Muscle layer of colon (tissue), 2 donors: ENCODE results near the gene LENG9.
A peak's percentile ranks its signal among the peaks of the same experiment; 100 is the strongest.
"Not testable (repeated sequence)": the region's sequence is repeated elsewhere in the genome, so short reads cannot be mapped to it uniquely, and the experiment has no call there.

Experiments
- H3K27ac ChIP-seq: one replicate; pipeline ENCODE4 v1.7.0; 2013; ENCODE audit warnings: low read depth, mild to moderate bottlenecking, low read length, moderate library complexity
- H3K27me3 ChIP-seq, 2 donors: one replicate each; pipeline ENCODE4 v1.7.0; 2013; ENCODE audit warnings: low read length in 2 of 2, mild to moderate bottlenecking in 2 of 2; ENCODE audit not compliant: insufficient read depth in 2 of 2, control insufficient read depth in 1 of 2
- H3K36me3 ChIP-seq: one replicate; pipeline ENCODE4 v1.7.0; 2013; ENCODE audit warnings: mild to moderate bottlenecking, low read length; ENCODE audit not compliant: insufficient read depth
- H3K4me1 ChIP-seq: one replicate; pipeline ENCODE4 v1.7.0; 2013; ENCODE audit warnings: mild to moderate bottlenecking, low read length; ENCODE audit not compliant: insufficient read depth
- H3K4me3 ChIP-seq, 2 donors: one replicate each; pipeline ENCODE4 v1.7.0; 2013; ENCODE audit warnings: low read length in 2 of 2, low read depth in 1 of 2, mild to moderate bottlenecking in 1 of 2, moderate library complexity in 1 of 2
- H3K9ac ChIP-seq: one replicate; pipeline ENCODE4 v1.7.0; 2013; ENCODE audit warnings: low read length
- H3K9me3 ChIP-seq: one replicate; pipeline ENCODE4 v1.7.0; 2013; ENCODE audit warnings: mild to moderate bottlenecking, low read length
- donor health status: abdominal sarcoma.
- donor health status: Adenocarcinoma of cecum.

The LENG9 gene

DNA sequence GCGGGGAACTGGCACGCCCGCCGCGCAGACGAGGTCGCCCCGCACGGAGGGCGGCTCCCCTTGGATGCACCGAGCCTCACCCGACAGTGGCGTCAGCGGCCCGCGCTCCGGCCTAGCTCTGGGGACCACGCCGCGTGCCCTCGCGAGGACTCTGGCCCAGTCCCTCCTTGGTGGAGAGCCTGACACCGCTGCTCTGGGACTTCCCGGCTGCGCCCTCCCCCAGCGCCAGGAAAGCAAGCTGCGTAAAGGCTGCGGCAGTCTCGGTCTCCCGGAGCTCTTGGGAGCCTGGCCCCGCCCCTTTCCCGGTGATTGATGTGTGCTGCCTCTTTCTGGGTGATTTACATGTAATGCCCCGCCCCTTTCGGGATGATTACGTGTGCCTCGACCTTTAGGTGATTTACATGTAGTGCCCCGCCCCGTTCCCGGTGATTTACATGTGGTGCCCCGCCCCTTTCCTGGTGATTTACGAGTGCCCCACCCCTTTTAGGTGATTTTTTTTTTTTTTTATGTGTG, at the start of gene LENG9:
Gene LENG9 (minus strand): TSS at position 248 of the 513 bp plus-strand sequence. CDS start 252 bp downstream, outside the sequence.
- H3K4me1 ChIP-seq, result peaks cover 20% of the 10 kb centered on the region
- peak within 1 kb of the TSS; percentile 53 to 66 for H3K4me3 ChIP-seq
- no peaks in the 10 kb centered on the region for H3K9me3 ChIP-seq
- no peak within 1 kb of the TSS for H3K9ac ChIP-seq
- H3K27ac ChIP-seq, result peak within 1 kb of the TSS; percentile 77
- no peaks in the 10 kb centered on the region for H3K27me3 ChIP-seq
- H3K36me3 ChIP-seq, result peaks cover 25% of the 10 kb centered on the region

DNA sequence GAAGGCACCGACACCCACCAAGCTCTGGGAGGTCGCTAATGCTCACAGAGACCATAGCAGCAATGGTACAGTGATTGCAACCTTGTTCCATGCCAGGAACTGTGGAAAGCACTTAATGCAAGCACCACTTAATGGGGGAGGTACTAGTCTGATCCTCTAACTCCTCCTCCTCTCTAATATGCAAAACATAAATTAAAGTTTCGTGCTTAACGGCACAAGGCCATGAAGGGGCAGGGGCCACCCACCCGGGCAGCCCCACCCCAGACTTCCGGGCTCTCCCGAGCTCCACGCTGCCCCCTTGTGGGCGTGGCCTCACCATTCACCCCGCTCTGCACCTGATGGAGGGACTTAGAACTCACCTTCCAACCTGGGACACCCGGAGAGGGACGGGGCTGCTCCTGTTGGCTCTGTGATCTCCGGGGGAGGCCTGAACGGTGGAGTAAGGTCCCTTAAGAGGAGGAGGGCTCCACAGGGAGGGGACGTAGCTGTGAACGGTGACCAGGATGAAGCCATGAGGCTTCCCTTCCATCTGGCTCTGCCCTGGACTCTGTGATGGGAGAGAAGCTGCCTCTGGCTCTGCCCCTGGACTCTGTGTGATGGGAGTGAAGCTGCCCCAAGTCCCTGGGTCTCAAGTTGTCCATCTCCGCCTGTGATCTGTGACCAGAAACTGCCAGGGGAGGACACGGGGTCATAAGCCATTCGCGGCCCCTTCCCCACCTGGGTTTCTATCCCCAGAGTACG, 45.8 kb upstream of the LENG9 start:
- not testable (repeated sequence) for H3K27me3 ChIP-seq, H3K36me3 ChIP-seq, H3K4me3 ChIP-seq, H3K4me1 ChIP-seq, H3K27ac ChIP-seq, H3K9me3 ChIP-seq, H3K9ac ChIP-seq

DNA sequence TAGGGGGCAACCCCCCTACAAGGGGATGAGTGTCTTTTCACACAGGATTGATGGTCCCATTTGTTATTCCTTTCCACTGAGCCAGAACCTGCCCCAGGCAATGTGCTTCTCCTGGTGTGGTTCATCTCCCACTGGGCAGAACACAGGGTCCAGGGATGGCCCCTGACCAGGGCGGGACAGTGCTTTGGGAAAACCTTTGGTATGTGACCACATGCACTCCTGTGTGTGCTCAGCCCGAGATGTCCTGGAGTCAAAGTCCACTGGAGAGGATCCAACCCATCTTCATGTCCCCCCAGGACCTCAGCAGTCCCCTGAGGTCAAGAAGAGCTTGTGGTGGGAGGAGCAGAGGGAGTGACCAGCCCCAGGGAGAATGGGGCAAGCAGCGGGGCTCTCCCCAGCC, 44.9 kb upstream of the LENG9 start:
- H3K9ac ChIP-seq, H3K4me3 ChIP-seq, H3K36me3 ChIP-seq, H3K9me3 ChIP-seq, H3K4me1 ChIP-seq, H3K27ac ChIP-seq, H3K27me3 ChIP-seq: not testable (repeated sequence)

DNA sequence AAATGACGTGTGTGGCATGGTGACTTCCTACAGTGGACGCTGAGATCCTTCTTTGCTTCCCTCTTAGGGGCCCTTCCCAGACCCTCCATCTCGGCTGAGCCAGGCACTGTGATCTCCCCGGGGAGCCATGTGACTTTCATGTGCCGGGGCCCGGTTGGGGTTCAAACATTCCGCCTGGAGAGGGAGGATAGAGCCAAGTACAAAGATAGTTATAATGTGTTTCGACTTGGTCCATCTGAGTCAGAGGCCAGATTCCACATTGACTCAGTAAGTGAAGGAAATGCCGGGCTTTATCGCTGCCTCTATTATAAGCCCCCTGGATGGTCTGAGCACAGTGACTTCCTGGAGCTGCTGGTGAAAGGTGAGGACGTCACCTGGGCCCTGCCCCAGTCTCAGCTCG, 44.2 kb upstream of the LENG9 start:
- Histone ChIP-seq H3K27ac (no peak overlapping the region), H3K36me3 (no peaks in the 10 kb centered on the region), H3K9ac (no peak overlapping the region), H3K9me3 (no peaks in the 10 kb centered on the region), H3K4me3 (no peak overlapping the region), H3K4me1 (no peaks in the 10 kb centered on the region), H3K27me3 (no peaks in the 10 kb centered on the region)

DNA sequence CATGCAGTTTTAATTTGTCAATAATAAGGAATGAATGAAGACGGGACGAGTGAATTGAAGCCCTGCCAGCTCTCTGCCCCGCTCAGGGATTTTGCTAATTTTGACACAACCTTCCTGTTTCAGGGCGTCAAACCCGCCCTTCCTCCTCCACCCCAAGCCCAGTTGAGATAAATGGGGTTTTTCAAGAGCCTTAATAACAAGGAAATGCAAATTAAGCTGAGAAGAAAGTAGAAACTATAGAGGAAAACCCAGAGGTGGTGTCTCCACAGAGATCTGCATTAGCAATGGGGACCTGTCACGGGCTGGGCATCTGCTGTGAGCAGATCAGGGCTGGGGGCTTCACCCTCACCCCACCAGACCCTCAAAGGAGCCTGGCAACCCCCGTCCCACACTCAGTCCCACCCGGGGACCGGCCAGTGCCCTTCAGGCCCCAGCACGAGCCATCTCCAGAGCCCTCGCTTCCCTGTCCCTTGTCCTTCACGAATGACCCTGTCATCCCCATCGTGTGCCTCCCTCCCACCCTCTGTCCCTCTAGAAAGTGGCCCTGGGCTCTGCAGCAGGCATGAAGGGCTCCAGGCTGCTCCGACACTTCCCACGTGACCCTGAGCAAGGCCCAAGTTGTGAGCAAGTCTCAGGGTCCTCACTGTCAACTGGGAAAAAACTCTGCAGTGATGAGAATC, 43.6 kb upstream of the LENG9 start:
- H3K4me3 ChIP-seq, H3K9ac ChIP-seq, H3K27me3 ChIP-seq, H3K27ac ChIP-seq, H3K4me1 ChIP-seq, H3K9me3 ChIP-seq, H3K36me3 ChIP-seq: not testable (repeated sequence)

DNA sequence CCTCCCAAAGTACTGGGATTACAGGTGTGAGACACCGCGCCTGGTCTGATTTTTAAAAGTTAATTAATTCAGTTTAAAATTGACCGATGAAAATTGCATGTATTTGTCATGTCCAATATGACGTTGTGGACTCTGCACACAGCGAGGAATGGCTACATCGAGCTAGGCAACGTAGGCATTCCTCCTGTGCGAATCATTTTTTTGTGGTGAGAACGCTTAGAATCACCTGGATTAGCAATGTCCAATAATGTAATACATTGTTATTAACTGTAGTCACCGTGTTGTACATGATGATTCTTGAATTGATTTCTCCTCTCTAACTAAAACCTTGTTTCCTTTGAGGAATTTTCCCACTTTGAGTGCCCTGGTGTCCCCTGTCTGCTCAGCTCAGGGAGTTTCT, 42.5 kb upstream of the LENG9 start:
- Histone ChIP-seq H3K36me3 (no peaks in the 10 kb centered on the region), H3K4me3 (no peak overlapping the region), H3K27ac (no peak overlapping the region), H3K9ac (no peak overlapping the region), H3K9me3 (no peaks in the 10 kb centered on the region), H3K27me3 (no peaks in the 10 kb centered on the region), H3K4me1 (no peaks in the 10 kb centered on the region)

DNA sequence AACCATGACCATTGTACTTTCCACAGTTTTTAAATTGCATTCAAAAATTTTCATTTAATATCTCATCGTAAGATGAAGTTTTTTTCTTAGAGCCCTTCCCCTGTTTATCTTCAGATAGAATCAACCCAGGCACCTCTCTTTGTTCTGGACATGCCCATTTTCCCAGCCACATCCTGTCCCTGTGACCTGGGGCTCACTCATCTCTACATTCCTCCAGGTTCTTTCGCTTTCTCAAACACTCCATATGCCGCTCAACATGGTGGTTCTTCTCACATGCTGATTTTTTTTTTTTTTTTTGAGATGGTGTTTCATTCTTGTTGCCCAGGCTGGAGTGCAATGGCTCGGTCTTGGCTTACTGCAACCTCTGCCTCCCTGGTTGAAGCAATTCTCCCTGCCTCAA, 42.0 kb upstream of the LENG9 start:
- H3K27ac ChIP-seq, H3K4me1 ChIP-seq, H3K9me3 ChIP-seq, H3K9ac ChIP-seq, H3K4me3 ChIP-seq, H3K36me3 ChIP-seq, H3K27me3 ChIP-seq: not testable (repeated sequence)

DNA sequence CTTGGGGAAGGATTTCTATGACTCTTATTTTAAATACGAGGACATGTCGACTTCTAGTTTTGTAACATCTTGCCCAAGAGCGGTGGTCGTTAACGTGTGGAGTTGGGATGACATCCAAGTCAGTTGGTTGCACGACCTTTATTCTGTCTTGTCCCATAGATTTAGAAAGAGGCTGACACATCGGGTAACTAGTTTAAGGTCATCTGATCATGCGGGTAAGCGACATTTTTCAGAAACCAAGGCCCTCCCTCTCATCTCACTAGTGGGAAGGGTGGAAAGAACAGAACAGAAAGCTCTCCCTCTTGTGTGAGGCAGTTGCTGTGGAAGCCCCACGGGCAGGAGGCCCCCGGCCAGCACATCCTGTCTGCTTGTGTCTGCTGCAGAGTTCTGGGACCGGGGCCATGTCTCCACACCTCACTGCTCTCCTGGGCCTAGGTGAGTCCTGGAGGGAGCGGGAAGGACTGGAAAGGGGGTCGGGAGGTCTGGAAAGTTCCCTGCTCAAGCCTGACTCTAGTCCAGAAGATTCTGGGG, 39.0 kb upstream of the LENG9 start, which contains the start of gene LAIR2:
Gene LAIR2 (plus strand): TSS at position 314 of the 531 bp plus-strand sequence. CDS start 88 bp downstream, at position 402.
- no peak within 1 kb of the TSS for H3K9ac ChIP-seq
- no peaks in the 10 kb centered on the region for H3K36me3 ChIP-seq

DNA sequence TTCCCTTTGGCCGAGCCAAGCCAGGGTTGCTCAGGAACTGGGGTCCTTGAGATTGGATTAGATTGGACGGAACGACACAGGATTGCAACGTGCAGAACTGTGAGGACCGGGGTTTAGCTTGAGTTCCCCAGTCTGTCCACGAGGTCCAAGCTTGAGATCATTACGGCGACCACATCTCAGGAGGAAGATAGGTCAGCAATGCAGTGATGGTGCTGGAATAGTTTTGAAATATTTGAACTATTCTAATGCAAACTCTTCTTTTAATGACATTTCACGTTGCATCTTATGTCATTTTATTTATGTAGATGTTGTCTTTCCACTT, 34.8 kb upstream of the LENG9 start:
- H3K9ac ChIP-seq, H3K4me1 ChIP-seq, H3K4me3 ChIP-seq, H3K27ac ChIP-seq, H3K27me3 ChIP-seq, H3K9me3 ChIP-seq, H3K36me3 ChIP-seq: not testable (repeated sequence)

More for the DNA sequence above, 39.0 kb upstream of the LENG9 start, which contains the start of gene LAIR2:
- Histone ChIP-seq H3K27me3 (no peaks in the 10 kb centered on the region), H3K4me3 (no peak within 1 kb of the TSS), H3K4me1 (no peaks in the 10 kb centered on the region), H3K27ac (no peak within 1 kb of the TSS), H3K9me3 (no peaks in the 10 kb centered on the region)

DNA sequence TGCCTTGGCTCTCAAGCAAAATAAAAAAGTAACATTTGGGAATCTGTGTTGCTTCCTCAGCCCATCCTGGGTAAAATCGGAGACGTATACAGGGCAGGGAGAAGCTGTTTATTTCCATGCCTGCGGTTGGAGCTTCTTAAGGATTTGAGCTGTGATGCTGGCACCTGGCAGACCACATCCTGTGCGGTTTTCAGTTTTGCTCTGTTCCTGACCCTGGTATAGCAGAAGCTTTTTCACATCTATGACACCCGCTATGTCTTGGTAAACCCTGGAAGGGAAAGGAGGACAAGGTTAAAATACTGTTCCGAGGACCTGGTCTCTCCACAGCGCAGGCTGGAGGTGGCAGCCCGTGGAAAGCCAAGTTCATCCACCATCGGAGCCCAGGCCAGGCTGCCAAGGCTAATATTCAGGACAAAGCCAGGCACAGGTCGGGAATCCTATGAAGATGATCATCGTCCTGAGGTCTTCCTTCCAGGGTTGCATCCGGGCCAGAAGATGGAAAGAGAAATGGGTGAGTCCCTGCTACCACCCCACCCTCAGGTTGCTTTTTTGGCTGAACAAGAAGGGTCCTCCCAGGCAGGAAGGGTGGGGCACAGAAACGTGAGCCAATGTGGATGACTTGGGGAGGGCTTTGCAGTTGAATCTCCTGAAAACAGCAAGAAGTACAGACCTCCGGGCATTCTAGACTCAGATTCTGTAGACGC, 34.3 kb upstream of the LENG9 start:
- not testable (repeated sequence) for H3K9ac ChIP-seq, H3K36me3 ChIP-seq, H3K27ac ChIP-seq, H3K27me3 ChIP-seq, H3K4me1 ChIP-seq, H3K4me3 ChIP-seq, H3K9me3 ChIP-seq

DNA sequence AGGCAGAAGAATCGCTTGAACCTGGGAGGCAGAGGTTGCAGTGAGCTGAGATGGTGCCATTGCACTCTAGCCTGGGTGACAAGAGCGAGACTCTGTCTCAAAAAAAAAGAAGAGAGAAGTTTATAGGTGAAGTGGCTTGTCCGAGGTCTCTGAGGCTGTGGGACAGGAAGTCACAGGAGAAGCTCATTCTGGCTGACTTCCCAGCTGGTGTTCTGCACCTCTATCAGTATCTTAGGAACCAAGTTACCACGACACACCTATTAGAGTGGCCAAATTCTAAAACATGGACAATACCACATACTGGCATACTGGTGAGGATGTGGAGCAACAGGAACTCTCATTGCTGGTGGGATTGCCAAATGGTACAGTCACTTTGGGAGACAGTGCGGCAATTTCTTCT, 31.7 kb upstream of the LENG9 start:
- H3K36me3 ChIP-seq, H3K4me1 ChIP-seq, H3K27me3 ChIP-seq, H3K9ac ChIP-seq, H3K4me3 ChIP-seq, H3K9me3 ChIP-seq, H3K27ac ChIP-seq: not testable (repeated sequence)
